Tibial artery (tissue), 4 donors: ENCODE data around the gene FNBP1.

Experiments
- DNase-seq, 2 donors: peaks; one replicate each; pipeline ENCODE4 v3.0.0-alpha.2; 2019
- H3K27ac ChIP-seq, 2 donors: fragments of 200-600 bp; sonication (generic) in 1 of 2; 1 replicate in 1 of 2; 2 replicates in 1 of 2; pipeline ENCODE4 v1.5.1; 2018 to 2019; ENCODE audit warnings: mild to moderate bottlenecking in 1 of 2
- H3K27me3 ChIP-seq, 2 donors: fragments of 200-600 bp; sonication (generic) in 1 of 2; one replicate each; pipeline versions ENCODE4 v1.5.1 to v1.6.0; 2016 to 2019
- H3K36me3 ChIP-seq, 3 donors: fragments of 200-600 bp; sonication (generic) in 2 of 3; one replicate each; pipeline ENCODE4 v1.5.1; 2016 to 2019; ENCODE audit warnings: mild to moderate bottlenecking in 2 of 3
- H3K4me1 ChIP-seq, 4 donors: fragments of 200-600 bp; sonication (generic) in 2 of 4; 1 replicate in 3 of 4; 2 replicates in 1 of 4; pipeline ENCODE4 v1.5.1; 2016 to 2019
- H3K4me3 ChIP-seq, 2 donors: fragments of 200-600 bp; sonication (generic) in 1 of 2; 1 replicate in 1 of 2; 2 replicates in 1 of 2; pipeline ENCODE4 v1.5.1; 2018 to 2019; ENCODE audit warnings: mild to moderate bottlenecking in 2 of 2
- H3K9me3 ChIP-seq, 3 donors: fragments of 200-600 bp; sonication (generic) in 1 of 3; one replicate each; pipeline ENCODE4 v1.5.1; 2016 to 2019
- intact Hi-C: fragments of 100-400 bp; cut with DNase I; formaldehyde crosslinking; loops from one replicate; pipeline ENCODE4 v1.15.0; 2023; ENCODE audit warnings: low total_unique reads
- TF ChIP-seq, protein P1 (sequence below), 2 experiments: fragments of 200-600 bp in 1 of 2; fragments of 450-650 bp in 1 of 2; IDR thresholded peaks; one replicate each; pipeline ENCODE4 v1.5.1; 2017 to 2019; ENCODE audit warnings: antibody characterized with exemption in 2 of 2, mild to moderate bottlenecking in 1 of 2, moderate library complexity in 1 of 2

FNBP1 gene

GRCh38 chr9:130049431-130050210, 6.6 kb upstream of the FNBP1 start:
- intact Hi-C loops = no loop called here
- TF ChIP-seq, protein P1, sequence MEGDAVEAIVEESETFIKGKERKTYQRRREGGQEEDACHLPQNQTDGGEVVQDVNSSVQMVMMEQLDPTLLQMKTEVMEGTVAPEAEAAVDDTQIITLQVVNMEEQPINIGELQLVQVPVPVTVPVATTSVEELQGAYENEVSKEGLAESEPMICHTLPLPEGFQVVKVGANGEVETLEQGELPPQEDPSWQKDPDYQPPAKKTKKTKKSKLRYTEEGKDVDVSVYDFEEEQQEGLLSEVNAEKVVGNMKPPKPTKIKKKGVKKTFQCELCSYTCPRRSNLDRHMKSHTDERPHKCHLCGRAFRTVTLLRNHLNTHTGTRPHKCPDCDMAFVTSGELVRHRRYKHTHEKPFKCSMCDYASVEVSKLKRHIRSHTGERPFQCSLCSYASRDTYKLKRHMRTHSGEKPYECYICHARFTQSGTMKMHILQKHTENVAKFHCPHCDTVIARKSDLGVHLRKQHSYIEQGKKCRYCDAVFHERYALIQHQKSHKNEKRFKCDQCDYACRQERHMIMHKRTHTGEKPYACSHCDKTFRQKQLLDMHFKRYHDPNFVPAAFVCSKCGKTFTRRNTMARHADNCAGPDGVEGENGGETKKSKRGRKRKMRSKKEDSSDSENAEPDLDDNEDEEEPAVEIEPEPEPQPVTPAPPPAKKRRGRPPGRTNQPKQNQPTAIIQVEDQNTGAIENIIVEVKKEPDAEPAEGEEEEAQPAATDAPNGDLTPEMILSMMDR (IDR thresholded peaks at IDR 0.05) = no peak
- no peak for DNase-seq
- H3K27me3 ChIP-seq = no peaks in the 10 kb centered on the region
- H3K9me3 ChIP-seq = no peaks in the 10 kb centered on the region
- no peak overlapping the region for H3K27ac ChIP-seq
- no peaks in the 10 kb centered on the region for H3K36me3 ChIP-seq
- H3K4me1 ChIP-seq = peaks cover 3 to 40% (median 15%) of the 10 kb centered on the region in 4 donors
- H3K4me3 ChIP-seq = no peak overlapping the region

GRCh38 chr9:130045725-130046450, 2.9 kb upstream of the FNBP1 start:
- H3K4me1 ChIP-seq = peaks cover 0 to 33% (median 18%) of the 10 kb centered on the region in 4 donors
- H3K9me3 ChIP-seq = no peaks in the 10 kb centered on the region
- H3K27me3 ChIP-seq = no peaks in the 10 kb centered on the region
- intact Hi-C loops = no loop called here
- TF ChIP-seq, protein P1 (IDR thresholded peaks at IDR 0.05) = no peak
- no peak overlapping the region for H3K27ac ChIP-seq
- no peak for DNase-seq
- H3K4me3 ChIP-seq = no peak overlapping the region
- peaks cover 0 to 5% (median 0%) of the 10 kb centered on the region in 3 donors for H3K36me3 ChIP-seq

DNA sequence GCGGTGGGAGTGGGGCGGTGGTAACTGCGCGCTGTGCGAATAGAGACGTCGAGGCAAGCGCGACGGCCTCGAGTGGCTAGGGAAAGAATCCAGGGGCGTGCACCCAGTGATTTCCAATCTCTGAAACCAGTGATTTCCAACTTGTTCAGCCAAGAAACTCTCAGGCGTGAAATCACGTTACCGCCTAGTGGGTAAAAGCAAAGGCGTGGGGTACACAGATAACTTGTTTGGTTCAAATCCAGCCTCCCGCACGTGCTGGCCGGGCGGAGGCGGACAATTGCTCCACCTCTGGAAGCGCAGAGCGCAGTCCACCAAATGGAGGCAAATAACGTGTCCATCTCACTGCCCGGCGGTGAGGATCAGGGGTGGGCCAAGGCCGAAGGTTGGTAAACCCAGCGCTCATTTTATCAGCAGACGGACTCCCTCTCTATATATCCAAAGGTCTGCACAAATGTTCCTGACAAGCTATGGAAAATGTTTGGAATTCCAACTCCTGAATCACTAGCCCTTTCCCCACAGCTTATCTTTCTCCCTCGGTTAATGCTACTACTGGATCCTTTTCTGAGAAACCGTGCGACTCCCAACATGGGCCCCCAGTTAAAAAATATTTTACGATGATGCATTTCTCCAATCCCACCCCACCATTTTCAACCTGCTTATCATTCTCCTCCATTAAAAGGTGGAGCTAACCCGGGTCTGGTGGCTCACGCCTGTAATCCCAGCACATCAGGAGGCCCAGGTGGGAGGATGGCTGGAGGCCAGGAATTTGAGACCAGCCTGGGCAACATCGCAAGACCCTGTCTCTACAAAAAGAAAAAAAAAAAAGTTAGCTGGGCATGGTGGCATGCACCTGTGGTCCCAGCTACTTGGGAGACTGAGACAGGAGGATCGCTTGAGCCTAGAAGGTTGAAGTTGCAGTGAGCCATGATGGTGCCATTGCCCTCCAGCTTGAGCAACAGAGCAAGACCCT, 950 bp upstream of the FNBP1 start:
- peak overlapping the region; percentile 83 to 96 for H3K27ac ChIP-seq
- H3K4me1 ChIP-seq = peaks cover 0 to 37% (median 26%) of the 10 kb centered on the region in 4 donors
- H3K27me3 ChIP-seq = no peaks in the 10 kb centered on the region
- peaks cover 0 to 5% (median 0%) of the 10 kb centered on the region in 3 donors for H3K36me3 ChIP-seq
- H3K9me3 ChIP-seq = no peaks in the 10 kb centered on the region
- TF ChIP-seq, protein P1 (IDR thresholded peaks at IDR 0.05) = peak; percentile 12 to 24
- peak overlapping the region; percentile 72 to 98 for H3K4me3 ChIP-seq
- peak; percentile 78 to 86 for DNase-seq
- intact Hi-C loops = loop anchor here (2.0 to 5.0 kb wide), 2 partner anchors 159 to 207 kb away; partner anchors contain the start of genes C9orf78 and USP20

DNA sequence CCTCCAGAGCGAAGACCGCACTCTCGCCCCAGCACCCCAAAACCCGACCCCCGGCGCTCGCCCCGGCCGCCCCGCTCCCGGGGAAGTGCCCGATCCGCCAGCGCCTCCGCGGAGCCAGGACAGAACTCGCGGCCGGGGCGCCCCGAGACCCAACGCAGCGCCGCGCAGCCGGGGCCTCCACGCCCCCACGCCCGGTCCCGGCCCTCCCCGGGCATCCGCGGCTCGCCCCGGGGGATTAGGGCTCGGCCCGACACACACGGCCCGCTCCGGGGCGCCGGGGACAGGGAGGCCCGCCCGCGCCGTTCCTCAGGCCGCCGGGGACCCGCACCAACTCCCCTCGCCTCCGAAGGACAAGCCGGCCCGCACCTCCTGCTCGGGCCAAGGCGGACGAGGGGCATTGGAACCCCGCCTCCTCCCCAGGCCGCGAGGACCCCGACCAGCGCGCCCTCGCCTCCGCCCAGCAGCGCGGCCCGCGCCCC, 544 bp downstream of the FNBP1 start:
- intact Hi-C loops = loop anchor here (2.0 to 5.0 kb wide), 2 partner anchors 158 to 205 kb away; partner anchors contain the start of genes C9orf78 and USP20
- no peaks in the 10 kb centered on the region for H3K9me3 ChIP-seq
- DNase-seq = peak; percentile 33 to 74
- peaks cover 0 to 44% (median 29%) of the 10 kb centered on the region in 4 donors for H3K4me1 ChIP-seq
- peak overlapping the region; percentile 83 to 96 for H3K27ac ChIP-seq
- H3K36me3 ChIP-seq = peaks cover 0 to 5% (median 0%) of the 10 kb centered on the region in 3 donors
- H3K27me3 ChIP-seq = no peaks in the 10 kb centered on the region
- TF ChIP-seq, protein P1 (IDR thresholded peaks at IDR 0.05) = no peak
- H3K4me3 ChIP-seq = peak overlapping the region; percentile 72 to 98
